ENCODE data around the gene TMEM51. TPM values are rescaled to one million over a fixed set of nuclear protein-coding genes. Genes with fewer than 3 reads are reported as not detected.

TMEM51 gene
- total and polyA plus RNA-seq, 9 of the 15 experiments (the other 6 are each of a cell fraction or from before 2014, with no cell fraction given) = 0.06 to 1.4 (median 0.58) TPM

DNA sequence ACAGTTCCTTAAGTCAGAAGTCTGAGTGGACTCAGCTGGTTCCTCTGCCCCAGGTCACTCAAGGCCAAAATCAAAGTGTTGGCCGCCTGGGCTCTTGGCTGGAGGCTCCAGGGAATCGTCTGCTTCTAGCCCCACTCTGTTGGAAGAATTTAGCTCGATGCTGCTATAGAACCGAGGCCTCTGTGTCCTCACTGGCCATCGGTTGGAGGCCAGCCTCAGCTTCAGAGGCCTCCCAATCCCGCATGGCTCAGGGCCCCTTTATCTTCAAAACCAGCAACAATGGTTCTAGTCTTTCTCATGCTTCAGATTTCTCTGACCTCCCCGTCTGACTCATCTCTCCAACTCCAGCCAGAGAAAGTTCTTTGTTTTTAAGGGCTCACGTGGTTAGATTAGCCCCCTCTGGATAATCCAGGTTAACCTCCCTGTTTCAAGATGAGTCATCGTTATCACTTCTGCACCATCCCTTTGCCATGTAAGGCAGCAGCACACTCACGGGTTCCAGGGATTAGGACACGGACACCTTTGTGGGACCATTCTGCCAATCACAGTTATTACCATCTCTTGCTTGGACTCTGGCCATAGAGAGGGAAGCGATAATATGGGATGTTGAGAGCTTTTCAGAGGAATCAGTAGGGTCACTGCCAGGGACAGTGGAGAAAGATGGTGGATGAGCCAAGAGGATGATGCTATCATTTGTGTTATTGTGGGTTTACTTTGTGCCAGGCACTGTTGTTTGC lies 107.0 kb downstream of the TMEM51 start (continued):
- TF ChIP-seq BRD9 (IDR thresholded peaks at IDR 0.05; ENCODE audit: low read depth, partially characterized antibody) (peak; percentile 28), MAFG (tag; conservative IDR thresholded peaks at IDR 0.05) (peak; percentile 83), ZNF316 (IDR thresholded peaks at IDR 0.05) (peak; percentile 85), CBFA2T2 (conservative IDR thresholded peaks at IDR 0.05) (peak; percentile 87), HEY1 (CRISPR knock-in tag; IDR thresholded peaks at IDR 0.05; ENCODE audit: borderline replicate concordance) (no peak), MAX (CRISPR knock-in tag; IDR thresholded peaks at IDR 0.05) (peak; percentile 86), ZNF584 (CRISPR knock-in tag; IDR thresholded peaks at IDR 0.05; ENCODE audit: low read depth) (peak; percentile 87), ZBTB12 (CRISPR knock-in tag; IDR thresholded peaks at IDR 0.05) (no peak), ZNF655 (CRISPR knock-in tag; IDR thresholded peaks at IDR 0.05) (no peak), NR2C1 (IDR thresholded peaks at IDR 0.05) (no peak; the same call in 1 of the 2 replicates), NR2C1 (tag; IDR thresholded peaks at IDR 0.05) (peak; percentile 63), ATF7 (IDR thresholded peaks at IDR 0.05) (peak; percentile 67), ZNF311 (CRISPR knock-in tag; IDR thresholded peaks at IDR 0.05) (no peak), MTA1 (IDR thresholded peaks at IDR 0.05; ENCODE audit: borderline replicate concordance) (peak; percentile 77), LEF1 (IDR thresholded peaks at IDR 0.05) (peak; percentile 44; the same call in 1 of the 2 replicates), LCOR (CRISPR knock-in tag; IDR thresholded peaks at IDR 0.05) (peak; percentile 84; the same call in 1 of the 2 replicates), C11orf30 (IDR thresholded peaks at IDR 0.05; ENCODE audit: low read depth) (peak; percentile 86), MTA3 (IDR thresholded peaks at IDR 0.05; ENCODE audit: borderline replicate concordance) (peak; percentile 61), EZH2 (IDR thresholded peaks at IDR 0.05; ENCODE audit: borderline replicate concordance, low read depth, low read length) (no peak), KAT7 (CRISPR knock-in tag; IDR thresholded peaks at IDR 0.05; ENCODE audit: borderline replicate concordance) (peak; percentile 72; the same call in 1 of the 2 replicates), NR2C2 (CRISPR knock-in tag; IDR thresholded peaks at IDR 0.05) (no peak), NR2C2 (tag; IDR thresholded peaks at IDR 0.05) (peak; percentile 66), STAT5A (IDR thresholded peaks at IDR 0.05; ENCODE audit: borderline replicate concordance, low read length) (peak; percentile 59; the same call in 1 of the 2 replicates), SP1 (CRISPR knock-in tag; IDR thresholded peaks at IDR 0.05) (peak; percentile 39; the same call in 1 of the 2 replicates), DNMT1 (IDR thresholded peaks at IDR 0.05) (no peak), POLR2AphosphoS2 (IDR thresholded peaks at IDR 0.05; ENCODE audit: low read length) (no peak), SOX6 (IDR thresholded peaks at IDR 0.05) (peak; percentile 99), POLR2G (IDR thresholded peaks at IDR 0.05; ENCODE audit: low read depth, low read length) (no peak), EHMT2 (IDR thresholded peaks at IDR 0.05) (0 out of 2 replicates have a peak, but pooled peaks have one; percentile 43), L3MBTL2 (IDR thresholded peaks at IDR 0.05) (peak; percentile 68), RBFOX2 (IDR thresholded peaks at IDR 0.05; ENCODE audit: low read depth, low read length) (no peak)
